Measurements from ENCODE around the gene SPG21. TPM values are rescaled to one million over a fixed set of nuclear protein-coding genes. Genes with fewer than 3 reads are reported as not detected.

The SPG21 gene
- total and polyA plus RNA-seq, 12 donors, result 30.4 to 57.0 (median 45.9) TPM

- H3K4me3 ChIP-seq, result no peak overlapping the region
- ATAC-seq, result no peak
- H3K27me3 ChIP-seq, result no peaks in the 10 kb centered on the region
- no peaks in the 10 kb centered on the region for H3K4me1 ChIP-seq
- peaks cover 0 to 3% (median 0%) of the 10 kb centered on the region in 9 donors for H3K36me3 ChIP-seq
- no peaks in the 10 kb centered on the region for H3K9me3 ChIP-seq
- no peak for TF ChIP-seq CTCF (IDR thresholded peaks at IDR 0.05)
- intact Hi-C loops (cut with DNase I), result no loop called here
- no peak for DNase-seq
- no peak overlapping the region for H3K27ac ChIP-seq
- whole genome bisulfite sequencing, 2 donors, result 95 to 96% methylated on average over 6 of the region's 6 CpGs
These were observed 46.0 kb downstream of the SPG21 start for GRCh38 chr15:64943512-64944225.

- Histone ChIP-seq H3K27ac (no peak overlapping the region), H3K36me3 (peaks cover 0 to 3% (median 0%) of the 10 kb centered on the region in 9 donors), H3K27me3 (no peaks in the 10 kb centered on the region), H3K4me3 (no peak overlapping the region), H3K4me1 (no peaks in the 10 kb centered on the region), H3K9me3 (no peaks in the 10 kb centered on the region)
- intact Hi-C loops (cut with DNase I), result no loop called here
- WGBS, 2 donors, result 65 to 79% methylated on average over 8 of the region's 8 CpGs
- DNase-seq (no peak), ATAC-seq (peak in 1 of 8 donors; percentile 31)
- no peak for TF ChIP-seq CTCF (IDR thresholded peaks at IDR 0.05)
These were observed 47.4 kb downstream of the SPG21 start for GRCh38 chr15:64942356-64942755.

- peaks cover 0 to 6% (median 0%) of the 10 kb centered on the region in 9 donors for H3K36me3 ChIP-seq
- ATAC-seq, result peak in 1 of 8 donors; percentile 35
- no peak for TF ChIP-seq CTCF (IDR thresholded peaks at IDR 0.05)
- H3K9me3 ChIP-seq, result peaks cover 0 to 3% (median 0%) of the 10 kb centered on the region in 11 donors
- no peak for DNase-seq
- 67 to 80% methylated on average over 3 of the region's 3 CpGs for WGBS, 2 donors
- no peak overlapping the region for H3K27ac ChIP-seq
- no peak overlapping the region for H3K4me3 ChIP-seq
- intact Hi-C loops (cut with DNase I), result loop anchor here in 1 of 10 donors (5.0 kb wide), 1 partner anchor 566 kb away; no protein-coding TSS in a partner anchor
- no peaks in the 10 kb centered on the region for H3K4me1 ChIP-seq
- no peaks in the 10 kb centered on the region for H3K27me3 ChIP-seq
These were observed 51.5 kb downstream of the SPG21 start for GRCh38 chr15:64938192-64938591.

GRCh38 chr15:64934023-64934422 lies 55.7 kb downstream of the SPG21 start:
- ATAC-seq (no peak), DNase-seq (no peak)
- H3K4me3 ChIP-seq, result no peak overlapping the region
- peaks cover 0 to 6% (median 0%) of the 10 kb centered on the region in 9 donors for H3K36me3 ChIP-seq
- no peaks in the 10 kb centered on the region for H3K27me3 ChIP-seq
- TF ChIP-seq CTCF (IDR thresholded peaks at IDR 0.05), result no peak
- peaks cover 0 to 3% (median 0%) of the 10 kb centered on the region in 11 donors for H3K9me3 ChIP-seq
- H3K4me1 ChIP-seq, result peaks cover 0 to 1% (median 0%) of the 10 kb centered on the region in 9 donors
- intact Hi-C loops (cut with DNase I), result no loop called here
- H3K27ac ChIP-seq, result no peak overlapping the region
- 97 to 98% methylated on average over 11 of the region's 11 CpGs for WGBS, 2 donors
